CD4-positive, alpha-beta T cell (primary cell): ENCODE measurements around the gene NDFIP2. TPM values are rescaled to one million over a fixed set of nuclear protein-coding genes. Genes with fewer than 3 reads are reported as not detected.
"Not testable (repeated sequence)": the region's sequence is repeated elsewhere in the genome, so short reads cannot be mapped to it uniquely, and the experiment has no call there.

Experiments
- ATAC-seq: fragments of 200-7000 bp; cut with Tn5 transposase; one replicate; pipeline ENCODE4 v1.10.0; 2022; ENCODE audit warnings: mild to moderate bottlenecking; ENCODE audit not compliant: poor library complexity
- CTCF ChIA-PET: fragments of 350-600 bp; sonication (Branson Sonifier 250); formaldehyde crosslinking; loops from one replicate; lab custom pipeline; 2021; ENCODE audit warnings: antibody characterized with exemption, inconsistent platforms; lab: Charles Lee
- POLR2A ChIA-PET: fragments of 350-600 bp; sonication (Branson Sonifier 250); formaldehyde crosslinking; loops from one replicate; lab custom pipeline; 2021; ENCODE audit warnings: antibody characterized with exemption, inconsistent platforms; lab: Charles Lee
- DNase-seq, 14 experiments: peaks; one replicate each; pipeline ENCODE4 v3.0.0-alpha.2; 2013 to 2020; ENCODE audit warnings: mixed read lengths in 2 of 14
- H3K27ac ChIP-seq, 2 donors: one replicate each; pipeline versions ENCODE4 v1.5.1 to v1.7.0; 2013; ENCODE audit warnings: low read length in 2 of 2, low read depth in 1 of 2, mild to moderate bottlenecking in 1 of 2
- H3K27me3 ChIP-seq, 2 experiments: 1 replicate in 1 of 2; 2 replicates in 1 of 2; pipeline versions ENCODE4 v1.6.1 to v1.7.0; 2013; ENCODE audit warnings: low read length in 2 of 2, control low read depth in 1 of 2, mild to moderate bottlenecking in 1 of 2, moderate library complexity in 1 of 2; ENCODE audit not compliant: insufficient read depth in 2 of 2, control insufficient read depth in 1 of 2
- H3K36me3 ChIP-seq: one replicate; pipeline ENCODE4 v1.6.1; 2013; ENCODE audit warnings: low read length, control low read depth; ENCODE audit not compliant: insufficient read depth
- H3K4me1 ChIP-seq: one replicate; pipeline ENCODE4 v1.6.1; 2013; ENCODE audit warnings: low read length, control low read depth; ENCODE audit not compliant: insufficient read depth
- H3K4me3 ChIP-seq: one replicate; pipeline ENCODE4 v1.5.1; 2013; ENCODE audit warnings: mild to moderate bottlenecking, low read length, moderate library complexity
- H3K9me3 ChIP-seq, 2 experiments: 1 replicate in 1 of 2; 2 replicates in 1 of 2; pipeline versions ENCODE4 v1.6.1 to v1.7.0; 2013; ENCODE audit warnings: low read length in 2 of 2, mild to moderate bottlenecking in 2 of 2, control low read depth in 1 of 2, moderate library complexity in 1 of 2; ENCODE audit not compliant: control insufficient read depth in 1 of 2, insufficient read depth in 1 of 2
- H3K27ac Mint-ChIP-seq: one replicate; pipeline ENCODE4 v1.8.0; 2020; ENCODE audit warnings: mixed read lengths
- H3K27me3 Mint-ChIP-seq: one replicate; pipeline ENCODE4 v1.8.0; 2021; ENCODE audit warnings: mixed read lengths
- H3K36me3 Mint-ChIP-seq: one replicate; pipeline ENCODE4 v1.8.0; 2021; ENCODE audit warnings: low read depth, mixed read lengths
- H3K4me1 Mint-ChIP-seq: one replicate; pipeline ENCODE4 v1.8.0; 2021; ENCODE audit warnings: low read depth, mixed read lengths
- H3K4me3 Mint-ChIP-seq: one replicate; pipeline ENCODE4 v1.8.0; 2020; ENCODE audit warnings: mild to moderate bottlenecking, mixed read lengths
- H3K9me3 Mint-ChIP-seq: one replicate; pipeline ENCODE4 v1.8.0; 2020; ENCODE audit warnings: mixed read lengths
- CTCF ChIP-seq: fragments of 200-600 bp; IDR thresholded peaks from one replicate; pipeline ENCODE4 v1.8.0; 2022; ENCODE audit warnings: antibody characterized with exemption, mild to moderate bottlenecking
- intact Hi-C, 2 experiments: fragments of 100-400 bp; cut with DNase I in 1 of 2; cut with micrococcal nuclease in 1 of 2; formaldehyde crosslinking; loops; one replicate each; pipeline versions ENCODE4 v1.15.1 to v1.9.0; 2023 to 2025; cut with DNase I, micrococcal nuclease
- total RNA-seq, 174 experiments: library from RNA in 2 of 174; stranded (reverse) in 2 of 174; gene quantifications; one replicate each; pipeline ENCODE4 v1.2.3 and lab custom pipeline; 2021 to 2026

The NDFIP2 gene
- total RNA-seq, 2 experiments from 2014 or later = 3.2 to 3.4 TPM

GRCh38 chr13:79562557-79562956 is 81.6 kb downstream of the NDFIP2 start:
- ChIA-PET CTCF (interaction anchor here (1.5 kb wide), 1 partner anchor 8 kb away, joined by 3 read pairs; no protein-coding TSS in a partner anchor), POLR2A (no interaction called here)
- DNase-seq (no peak), ATAC-seq (no peak)
- Histone ChIP-seq H3K36me3 (no peaks in the 10 kb centered on the region), H3K9me3 (peaks cover 4 to 6% of the 10 kb centered on the region in 2 experiments), H3K4me3 (no peak overlapping the region), H3K4me1 (no peaks in the 10 kb centered on the region), H3K27ac (no peak overlapping the region), H3K27me3 (no peaks in the 10 kb centered on the region)
- H3K27me3 Mint-ChIP-seq = no peaks in the 10 kb centered on the region
- peaks cover 29% of the 10 kb centered on the region for H3K9me3 Mint-ChIP-seq
- H3K4me1 Mint-ChIP-seq = no peaks in the 10 kb centered on the region
- H3K36me3 Mint-ChIP-seq = peaks cover 29% of the 10 kb centered on the region
- no peak overlapping the region for H3K4me3 Mint-ChIP-seq
- no peak overlapping the region for H3K27ac Mint-ChIP-seq
- no peak for TF ChIP-seq CTCF
- intact Hi-C loops = no loop called here

GRCh38 chr13:79566118-79566517 is 85.2 kb downstream of the NDFIP2 start:
- TF ChIP-seq CTCF = no peak
- no peak overlapping the region for H3K4me3 Mint-ChIP-seq
- H3K4me1 ChIP-seq = no peaks in the 10 kb centered on the region
- peaks cover 16% of the 10 kb centered on the region for H3K9me3 Mint-ChIP-seq
- H3K36me3 ChIP-seq = no peaks in the 10 kb centered on the region
- no peaks in the 10 kb centered on the region for H3K27me3 Mint-ChIP-seq
- H3K4me1 Mint-ChIP-seq = no peaks in the 10 kb centered on the region
- ATAC-seq = no peak
- peaks cover 4% of the 10 kb centered on the region for H3K36me3 Mint-ChIP-seq
- H3K4me3 ChIP-seq = no peak overlapping the region
- ChIA-PET CTCF (no interaction called here), POLR2A (no interaction called here)
- no peaks in the 10 kb centered on the region for H3K27me3 ChIP-seq
- no peak for DNase-seq
- H3K27ac Mint-ChIP-seq = no peak overlapping the region
- intact Hi-C loops = no loop called here
- H3K9me3 ChIP-seq = peaks cover 0 to 1% of the 10 kb centered on the region in 2 experiments
- H3K27ac ChIP-seq = no peak overlapping the region

- Mint-ChIP-seq H3K9me3 (peaks cover 4% of the 10 kb centered on the region), H3K4me3 (no peak overlapping the region), H3K27me3 (no peaks in the 10 kb centered on the region), H3K27ac (no peak overlapping the region), H3K36me3 (no peaks in the 10 kb centered on the region), H3K4me1 (no peaks in the 10 kb centered on the region)
- CTCF ChIA-PET = no interaction called here
- ATAC-seq = no peak
- POLR2A ChIA-PET = no interaction called here
- Histone ChIP-seq H3K27me3 (no peaks in the 10 kb centered on the region), H3K4me3 (no peak overlapping the region), H3K9me3 (no peaks in the 10 kb centered on the region), H3K27ac (no peak overlapping the region), H3K36me3 (no peaks in the 10 kb centered on the region), H3K4me1 (no peaks in the 10 kb centered on the region)
- no peak for DNase-seq
- intact Hi-C loops = no loop called here
- TF ChIP-seq CTCF = no peak
These were observed 90.2 kb downstream of the NDFIP2 start for GRCh38 chr13:79571147-79571546.

- H3K9me3 Mint-ChIP-seq, H3K4me3 ChIP-seq, H3K27me3 ChIP-seq, ATAC-seq, H3K4me1 ChIP-seq, intact Hi-C loops, H3K27me3 Mint-ChIP-seq, H3K36me3 ChIP-seq, H3K4me1 Mint-ChIP-seq, H3K4me3 Mint-ChIP-seq, H3K36me3 Mint-ChIP-seq, H3K27ac Mint-ChIP-seq, H3K27ac ChIP-seq, DNase-seq, H3K9me3 ChIP-seq, CTCF ChIA-PET, POLR2A ChIA-PET: not testable (repeated sequence)
These were observed 92.9 kb downstream of the NDFIP2 start for GRCh38 chr13:79573892-79574291.
